ENCODE results near the gene DNAJA3. TPM values are rescaled to one million over a fixed set of nuclear protein-coding genes. Genes with fewer than 3 reads are reported as not detected.

DNAJA3 gene
- total RNA-seq, 1 experiment from 2014 or later: 58.9 TPM

- Histone ChIP-seq H3K4me1 (replicated peaks; ENCODE audit: insufficient read depth) (no peaks in the 10 kb centered on the region), H3K4me3 (no peak overlapping the region), H3K9me2 (ENCODE audit: insufficient read depth) (no peaks in the 10 kb centered on the region), H4K20me1 (ENCODE audit: insufficient read depth) (no peaks in the 10 kb centered on the region), H3K27ac (no peak overlapping the region), H3K36me3 (ENCODE audit: low read depth) (peaks cover 6% of the 10 kb centered on the region; the same call in 1 of the 2 replicates), H2AFZ (no peak overlapping the region), H3K79me2 (ENCODE audit: low read depth) (0 out of 2 replicates have a peak, but pooled peaks cover 7% of the 10 kb centered on the region), H3F3A (ENCODE audit: insufficient read depth, low read depth) (no peaks in the 10 kb centered on the region), H3K4me2 (no peak overlapping the region), H3K27me3 (ENCODE audit: insufficient read depth, low read depth) (no peaks in the 10 kb centered on the region), H3K9me3 (ENCODE audit: insufficient read depth, low read depth) (no peaks in the 10 kb centered on the region)
- no peak for TF ChIP-seq CTCF (conservative IDR thresholded peaks at IDR 0.05)
- no peak for TF ChIP-seq EZH2 (IDR thresholded peaks at IDR 0.05; ENCODE audit: low read depth)
- ChIA-PET POLR2A (ENCODE audit: unreplicated experiment) (interaction anchor here (0.6 kb wide), 1 partner anchor 1704 kb away, joined by 3 read pairs; no protein-coding TSS in a partner anchor), CTCF (interaction anchor here (0.6 kb wide), 1 partner anchor 74 kb away, joined by 3 read pairs; no protein-coding TSS in a partner anchor)
- BruUV-seq (replicated peaks): no TSS peak
- intact Hi-C loops (cut with micrococcal nuclease; ENCODE audit: unreplicated experiment): no loop called here
- peak in 1 of 2 experiments; percentile 37 for DNase-seq
Measured at GRCh38 chr16:4489030-4489429, 63.4 kb downstream of the DNAJA3 start.

GRCh38 chr16:4491898-4492297 lies 66.2 kb downstream of the DNAJA3 start:
- Histone ChIP-seq H3K9me2 (ENCODE audit: insufficient read depth) (no peaks in the 10 kb centered on the region), H3F3A (ENCODE audit: insufficient read depth, low read depth) (peaks cover 24% of the 10 kb centered on the region; the same call in 1 of the 2 replicates), H3K4me3 (no peak overlapping the region), H4K20me1 (ENCODE audit: insufficient read depth) (peaks cover 4% of the 10 kb centered on the region; the same call in 1 of the 2 replicates), H3K36me3 (ENCODE audit: low read depth) (no peaks in the 10 kb centered on the region), H3K79me2 (ENCODE audit: low read depth) (peaks cover 19% of the 10 kb centered on the region), H2AFZ (no peak overlapping the region), H3K9me3 (ENCODE audit: insufficient read depth, low read depth) (no peaks in the 10 kb centered on the region), H3K4me2 (no peak overlapping the region), H3K27ac (no peak overlapping the region), H3K27me3 (ENCODE audit: insufficient read depth, low read depth) (no peaks in the 10 kb centered on the region), H3K4me1 (replicated peaks; ENCODE audit: insufficient read depth) (peaks cover 28% of the 10 kb centered on the region)
- BruUV-seq (replicated peaks): no TSS peak
- intact Hi-C loops (cut with micrococcal nuclease; ENCODE audit: unreplicated experiment): no loop called here
- no peak for TF ChIP-seq EZH2 (IDR thresholded peaks at IDR 0.05; ENCODE audit: low read depth)
- TF ChIP-seq CTCF (conservative IDR thresholded peaks at IDR 0.05): no peak
- CTCF ChIA-PET: no interaction called here
- POLR2A ChIA-PET (ENCODE audit: unreplicated experiment): no interaction called here
- no peak for DNase-seq

- H3K9me3 ChIP-seq (ENCODE audit: insufficient read depth, low read depth): no peaks in the 10 kb centered on the region
- TF ChIP-seq CTCF (conservative IDR thresholded peaks at IDR 0.05): no peak
- TF ChIP-seq EZH2 (IDR thresholded peaks at IDR 0.05; ENCODE audit: low read depth): no peak
- H3K9me2 ChIP-seq (ENCODE audit: insufficient read depth): no peaks in the 10 kb centered on the region
- DNase-seq: peak; percentile 67 to 82
- peaks cover 7% of the 10 kb centered on the region; the same call in 1 of the 2 replicates for H4K20me1 ChIP-seq (ENCODE audit: insufficient read depth)
- H3K4me3 ChIP-seq: no peak overlapping the region
- H3K4me2 ChIP-seq: peak overlapping the region; percentile 29
- H3K4me1 ChIP-seq (replicated peaks; ENCODE audit: insufficient read depth): peaks cover 52% of the 10 kb centered on the region
- no TSS peak for BruUV-seq (replicated peaks)
- ChIA-PET CTCF (interaction anchor here (0.6 to 0.7 kb wide), 2 partner anchors 90 to 205 kb away, joined by 4 to 6 read pairs; no protein-coding TSS in a partner anchor), POLR2A (ENCODE audit: unreplicated experiment) (interaction anchor here (0.5 to 0.6 kb wide), 3 partner anchors 41 to 122 kb away, joined by 3 to 4 read pairs (median 4); no protein-coding TSS in a partner anchor)
- no peaks in the 10 kb centered on the region for H3K36me3 ChIP-seq (ENCODE audit: low read depth)
- H2AFZ ChIP-seq: no peak overlapping the region
- intact Hi-C loops (cut with micrococcal nuclease; ENCODE audit: unreplicated experiment): no loop called here
- peaks cover 38% of the 10 kb centered on the region for H3F3A ChIP-seq (ENCODE audit: insufficient read depth, low read depth)
- H3K27ac ChIP-seq: peak overlapping the region; percentile 72
- H3K27me3 ChIP-seq (ENCODE audit: insufficient read depth, low read depth): no peaks in the 10 kb centered on the region
- H3K79me2 ChIP-seq (ENCODE audit: low read depth): peaks cover 32% of the 10 kb centered on the region
Measured at GRCh38 chr16:4494746-4495490, 69.2 kb downstream of the DNAJA3 start.
